HG02588 (cell line): ENCODE results near the gene MISFA.
"Not testable (repeated sequence)": the region's sequence is repeated elsewhere in the genome, so short reads cannot be mapped to it uniquely, and the experiment has no call there.

Experiments used
- ATAC-seq: cut with Tn5 transposase; IDR thresholded peaks from one replicate; pipeline ENCODE4 v1.9.1; 2021; ENCODE audit warnings: mild to moderate bottlenecking, moderate library complexity; ENCODE audit not compliant: unreplicated experiment

MISFA gene

DNA sequence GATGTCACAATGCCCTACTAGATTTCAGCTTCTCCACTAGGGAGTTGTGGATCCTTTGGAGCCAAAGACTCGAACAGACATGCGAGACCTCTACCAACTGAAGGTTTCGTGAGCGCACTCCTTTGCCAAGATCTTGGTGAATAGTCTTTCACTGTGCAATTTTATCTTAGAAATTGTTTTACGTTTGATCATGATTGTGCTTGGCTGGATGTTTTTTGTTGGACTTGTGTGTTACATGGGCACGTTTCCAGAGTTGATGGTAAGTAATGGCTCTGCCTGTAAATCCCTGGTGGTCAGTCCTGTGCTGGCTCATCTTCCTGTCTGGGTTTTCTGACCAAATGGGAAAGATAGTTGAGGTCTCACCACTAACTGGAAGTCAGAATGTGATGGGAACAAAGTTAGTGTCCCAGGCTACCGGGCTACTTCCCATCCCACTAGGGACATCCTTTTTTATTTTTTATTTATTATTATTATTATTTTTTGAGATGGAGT lies at the start of gene MISFA:
TSS of gene MISFA (plus strand) at position 51 of the 492 bp plus-strand sequence. CDS start at position 191, 140 bp downstream.
- ATAC-seq = no peak

DNA sequence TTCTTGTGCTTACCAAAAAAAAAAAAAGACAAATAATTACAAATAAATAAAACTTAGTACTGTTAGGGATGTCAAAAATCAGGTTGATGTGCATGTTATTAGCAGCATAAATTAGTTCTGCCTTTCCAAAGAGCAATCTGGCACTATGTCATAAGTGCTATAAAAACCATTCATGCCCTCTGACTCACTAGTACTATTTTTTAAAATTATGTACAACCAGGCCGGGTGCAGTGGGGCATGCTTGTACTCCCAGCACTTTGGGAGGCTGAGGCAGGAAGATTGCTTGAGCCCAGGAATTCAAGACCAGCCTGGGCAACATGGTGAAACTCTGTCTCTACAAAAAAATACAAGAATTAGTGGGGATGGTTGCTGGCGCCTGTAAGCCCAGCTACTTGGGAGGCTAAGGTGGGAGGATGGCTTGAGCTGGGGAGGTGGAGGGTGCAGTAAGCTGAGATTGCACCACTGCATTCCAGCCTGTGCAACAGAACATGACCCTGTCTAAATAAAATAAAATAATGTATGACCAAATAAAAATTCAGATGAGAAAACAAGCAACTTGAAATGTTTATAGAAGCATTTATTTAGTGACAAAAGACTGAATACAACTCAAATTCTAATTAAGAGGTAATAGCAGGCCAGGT lies 36.4 kb upstream of the MISFA start:
- no peak for ATAC-seq

DNA sequence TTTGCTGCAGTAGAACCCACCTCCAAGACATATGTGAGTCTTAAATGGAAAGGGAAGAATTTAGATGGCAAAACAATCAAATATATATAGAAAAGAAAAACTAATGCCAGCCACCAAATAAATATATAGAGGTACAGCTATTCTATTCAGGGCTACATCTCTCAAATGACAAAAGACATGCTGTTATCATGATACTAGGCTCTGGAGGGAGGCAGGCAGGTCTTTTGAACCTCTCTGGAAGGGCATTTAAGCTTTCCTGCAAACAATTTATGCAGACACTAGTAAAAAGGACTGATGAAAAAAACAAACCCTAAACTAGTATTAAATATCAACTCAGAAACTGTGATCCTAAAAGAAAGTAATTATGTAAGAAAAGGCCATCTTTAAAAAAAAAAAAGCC lies 35.4 kb upstream of the MISFA start:
- no peak for ATAC-seq

DNA sequence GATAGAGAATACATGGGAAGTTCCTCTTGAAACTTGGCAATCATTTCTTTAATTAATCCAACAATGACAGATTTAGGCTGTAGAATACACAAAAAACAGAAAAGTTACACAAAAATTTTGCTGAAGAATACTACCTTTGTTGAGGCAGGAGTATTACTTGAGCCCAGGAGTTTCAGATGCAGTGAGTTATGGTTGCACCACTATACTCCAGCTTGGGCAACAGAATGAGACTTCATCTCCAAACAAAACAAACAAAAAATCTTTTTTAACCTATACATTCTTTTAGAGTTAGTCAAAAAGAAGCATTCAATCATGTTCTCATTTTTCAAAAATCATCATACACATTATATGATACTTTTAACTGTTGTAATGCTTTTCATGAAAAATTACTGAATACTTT lies 33.2 kb upstream of the MISFA start:
- ATAC-seq = no peak

DNA sequence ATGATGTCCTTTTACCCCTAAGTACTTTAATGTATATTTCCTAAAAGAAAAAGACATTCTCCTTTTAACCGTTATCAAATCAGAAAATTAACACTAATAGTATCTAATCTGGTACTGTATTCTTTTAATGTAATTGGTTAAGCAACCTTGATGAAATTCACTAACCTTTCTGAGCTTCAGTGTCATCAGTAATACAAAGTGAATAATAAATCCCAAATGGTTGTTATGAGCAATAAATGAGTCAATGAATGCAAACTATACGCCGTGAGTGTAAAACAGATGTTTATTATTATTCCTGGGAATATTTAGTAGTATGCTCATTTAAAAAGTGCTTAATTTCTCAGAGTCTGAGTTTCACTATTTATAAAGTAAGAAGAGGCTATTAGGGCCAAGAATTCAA lies 32.5 kb upstream of the MISFA start:
- no peak for ATAC-seq

DNA sequence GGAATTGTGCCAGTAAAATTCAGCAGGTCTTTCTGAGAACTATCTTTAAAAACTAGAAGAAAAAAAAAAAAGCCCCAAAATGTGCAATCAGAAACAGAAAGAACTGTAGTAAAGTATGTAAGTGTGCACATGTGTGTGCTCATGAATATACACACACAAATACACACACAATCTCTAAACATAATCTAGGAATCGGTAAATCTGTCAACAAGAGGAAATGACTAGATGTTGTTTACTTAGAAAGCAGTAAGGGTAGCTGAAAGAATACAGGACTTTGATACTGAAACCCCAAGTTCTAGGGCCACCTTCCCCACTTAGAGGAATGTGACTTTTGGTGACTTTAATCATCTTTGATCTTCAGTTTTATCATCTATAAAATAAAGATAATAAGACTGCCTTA lies 24.2 kb upstream of the MISFA start:
- no peak for ATAC-seq

DNA sequence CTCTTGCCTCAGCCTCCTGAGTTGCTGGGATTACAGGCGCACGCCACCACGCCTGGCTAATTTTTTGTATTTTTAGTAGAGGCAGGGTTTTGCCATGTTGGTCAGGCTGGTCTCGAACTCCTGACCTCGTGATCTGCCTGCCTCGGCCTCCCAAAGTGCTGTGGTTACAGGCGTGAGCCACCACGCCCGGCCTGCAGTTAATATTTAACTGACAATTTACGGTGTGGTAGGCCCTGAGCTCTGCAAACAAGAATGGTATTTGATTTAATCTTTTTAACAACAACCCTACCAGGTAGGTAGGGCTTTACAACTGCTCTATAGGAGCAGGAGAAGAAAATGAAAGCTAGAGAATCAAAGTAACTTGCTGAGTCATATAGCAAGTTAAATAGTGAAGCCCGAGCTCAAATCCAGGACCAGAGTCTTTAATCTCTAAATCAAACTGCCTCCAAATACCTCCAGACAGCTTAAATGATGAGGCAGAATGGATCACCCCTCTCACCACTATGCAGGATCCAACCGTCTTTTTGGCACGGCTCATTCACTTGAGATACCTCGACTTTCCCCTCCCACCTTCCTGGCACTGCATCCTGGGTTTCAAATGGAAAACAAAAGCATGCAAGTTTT lies 20.5 kb upstream of the MISFA start:
- ATAC-seq = peak; percentile 55

DNA sequence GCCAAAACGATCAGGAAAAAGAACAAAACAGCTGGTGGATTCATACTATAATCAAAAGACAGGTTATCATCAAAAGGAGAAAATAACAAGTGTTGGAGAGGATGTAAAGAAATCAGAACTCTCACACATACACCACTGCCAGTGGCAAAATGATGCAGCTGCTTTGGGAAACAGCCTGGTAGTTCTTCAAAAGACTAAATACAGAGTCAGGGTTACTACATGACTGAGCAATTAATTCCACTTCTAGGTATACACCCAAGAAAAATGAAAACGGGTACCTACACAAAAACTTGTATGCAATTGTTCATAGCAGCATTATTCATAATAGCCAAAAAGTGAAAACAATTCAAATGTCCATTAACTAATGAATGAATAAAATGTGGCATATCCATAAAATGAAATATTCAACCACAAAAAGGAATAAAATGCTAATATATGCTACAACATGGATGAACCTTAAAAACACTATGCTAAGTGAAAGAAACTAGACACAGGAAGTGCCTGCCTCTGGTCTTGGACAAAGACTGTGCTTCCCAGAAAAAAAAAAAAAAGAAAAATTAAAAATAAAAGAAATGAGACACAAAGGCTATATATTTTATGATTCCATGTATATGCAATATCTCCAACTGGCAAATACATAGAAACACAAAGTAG lies 19.3 kb upstream of the MISFA start:
- no peak for ATAC-seq

DNA sequence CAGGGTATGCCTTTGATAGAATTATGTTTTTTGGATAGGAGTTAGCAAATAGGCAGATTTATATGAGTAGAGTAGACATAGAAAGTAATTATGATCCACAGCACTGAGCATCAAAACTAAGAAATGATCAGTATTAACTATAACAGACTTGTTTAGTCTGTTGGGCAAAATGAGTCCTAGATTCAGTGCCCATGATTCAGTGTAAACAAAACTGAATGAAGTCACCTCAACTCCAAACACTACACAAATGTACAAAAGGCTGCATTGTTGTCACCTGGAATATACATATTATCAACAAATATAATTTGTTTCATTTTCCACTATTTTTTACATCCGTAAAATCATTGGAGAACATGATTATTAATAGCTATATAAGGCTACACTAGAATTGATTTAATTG lies 17.8 kb upstream of the MISFA start:
- no peak for ATAC-seq

DNA sequence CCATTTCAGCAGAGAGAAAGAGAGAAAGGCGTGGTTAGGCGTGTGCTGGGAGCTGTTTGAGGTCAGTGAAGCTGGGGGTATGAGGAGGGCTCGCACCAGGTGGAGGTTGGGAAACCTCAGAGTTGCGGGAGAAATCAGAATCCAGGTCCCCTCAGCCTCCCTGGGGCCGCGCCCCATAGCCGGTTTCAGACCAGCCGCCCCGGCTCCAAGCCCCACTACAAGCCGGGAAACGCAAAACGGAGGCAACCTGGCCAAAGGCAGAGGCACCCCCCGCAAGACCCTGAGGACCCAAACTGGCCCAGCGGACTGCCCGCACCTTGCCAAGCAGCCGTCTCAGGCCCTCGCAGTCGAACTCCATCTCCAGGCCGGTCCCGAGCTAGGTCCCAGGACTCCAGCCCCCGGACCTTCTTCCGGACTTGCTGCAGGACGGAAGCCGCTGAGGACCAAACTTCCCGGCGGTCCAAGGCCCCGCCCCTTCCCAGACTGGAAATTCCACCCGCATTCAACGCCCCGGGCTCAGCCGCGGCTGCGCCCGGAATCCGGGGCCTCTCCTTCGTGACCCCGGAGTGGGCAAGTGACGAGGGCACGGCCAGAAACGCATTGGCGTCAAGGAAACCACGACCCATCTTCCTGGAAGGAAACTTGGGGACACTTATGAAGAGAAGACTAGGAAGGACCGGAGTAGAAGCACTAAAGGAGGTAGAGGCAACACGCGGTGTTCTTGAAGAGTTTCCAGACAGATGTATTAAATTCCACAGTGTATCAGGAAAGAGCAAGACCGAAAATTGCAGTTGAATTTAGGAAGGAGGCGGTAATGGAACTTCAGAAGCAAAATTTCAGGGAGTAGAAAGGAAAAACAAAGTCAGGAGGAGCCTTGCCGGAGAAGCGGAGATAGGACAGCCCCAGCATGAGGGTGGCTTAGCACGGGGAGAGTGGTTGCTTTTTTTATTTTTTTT lies 11.0 kb upstream of the MISFA start, which contains the start of gene UEVLD:
TSS of gene UEVLD (minus strand) at position 438 of the 956 bp plus-strand sequence. CDS start at position 358, 80 bp downstream.
- peak; percentile 76 for ATAC-seq

DNA sequence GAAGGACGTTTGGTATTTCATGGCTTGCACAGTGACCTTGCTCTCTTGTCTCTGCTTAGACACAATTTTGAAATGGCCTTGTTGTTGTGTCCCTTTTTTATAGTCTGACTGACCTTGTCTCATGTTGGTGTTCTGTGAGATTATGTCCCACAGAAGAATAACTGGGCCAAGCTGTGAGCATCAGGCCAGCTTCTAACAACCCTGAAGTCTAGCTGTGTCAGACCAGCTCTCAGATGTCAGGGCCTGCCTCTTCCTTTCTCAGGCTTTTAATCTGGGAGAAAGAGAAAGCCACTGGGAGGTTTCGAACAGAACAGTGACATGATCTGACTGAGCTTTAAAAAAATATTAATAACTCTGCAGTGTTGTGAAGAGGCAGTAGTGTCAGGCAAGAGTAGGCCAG lies 9.0 kb upstream of the MISFA start:
- ATAC-seq = no peak

DNA sequence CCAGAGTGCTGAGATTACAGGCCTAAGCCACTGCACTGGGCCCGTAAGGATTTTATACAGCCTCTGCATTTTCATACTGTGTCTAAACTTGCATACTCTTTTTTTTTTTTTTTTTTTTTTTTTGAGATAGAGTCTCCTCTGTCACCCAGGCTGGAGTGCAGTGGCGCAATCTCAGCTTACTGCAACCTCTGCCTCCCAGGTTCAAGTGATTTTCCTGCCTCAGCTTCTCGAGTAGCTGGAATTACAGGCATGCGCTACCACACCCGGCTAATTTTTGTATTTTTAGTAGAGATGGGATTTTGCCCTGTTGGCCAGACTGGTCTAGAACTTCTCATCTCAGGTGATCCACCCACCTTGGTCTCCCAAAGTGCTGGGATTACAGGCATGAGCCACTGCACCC lies 5.5 kb upstream of the MISFA start:
- ATAC-seq = not testable (repeated sequence)

DNA sequence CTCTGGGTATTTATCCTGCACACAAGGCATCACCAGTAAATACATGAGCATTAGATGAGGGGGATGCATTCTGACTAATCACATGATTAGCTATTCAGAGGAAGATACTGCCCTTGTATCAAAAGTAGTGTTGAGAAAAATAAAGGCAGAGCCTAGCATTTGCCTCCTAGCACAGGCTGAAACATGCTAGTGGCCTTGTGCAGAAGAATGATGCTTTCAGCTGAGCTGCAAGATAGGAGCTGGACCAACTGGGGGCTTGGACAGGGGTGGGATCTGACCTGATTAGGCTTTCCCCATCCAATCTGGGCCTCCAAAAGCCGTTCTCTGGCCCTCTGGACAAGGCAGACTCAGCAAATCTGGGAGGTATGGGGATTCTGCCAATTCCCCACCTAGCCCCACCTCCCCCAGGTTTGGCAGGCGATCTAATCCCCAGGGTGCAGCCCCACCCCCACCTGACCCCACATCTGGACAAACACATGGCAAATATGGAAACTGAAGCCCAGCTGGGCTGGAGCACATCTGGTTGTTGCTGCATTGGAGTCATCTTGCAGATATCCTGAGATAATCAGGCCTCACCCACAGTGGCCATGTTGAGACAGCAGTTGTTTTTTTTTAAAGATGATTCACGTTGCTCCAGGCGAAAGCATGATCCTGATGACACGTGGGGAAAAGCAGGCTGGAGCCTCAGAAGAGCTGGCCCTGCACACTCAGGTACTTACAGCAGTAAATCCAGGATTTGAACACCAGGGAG lies 4.4 kb upstream of the MISFA start:
- no peak for ATAC-seq

DNA sequence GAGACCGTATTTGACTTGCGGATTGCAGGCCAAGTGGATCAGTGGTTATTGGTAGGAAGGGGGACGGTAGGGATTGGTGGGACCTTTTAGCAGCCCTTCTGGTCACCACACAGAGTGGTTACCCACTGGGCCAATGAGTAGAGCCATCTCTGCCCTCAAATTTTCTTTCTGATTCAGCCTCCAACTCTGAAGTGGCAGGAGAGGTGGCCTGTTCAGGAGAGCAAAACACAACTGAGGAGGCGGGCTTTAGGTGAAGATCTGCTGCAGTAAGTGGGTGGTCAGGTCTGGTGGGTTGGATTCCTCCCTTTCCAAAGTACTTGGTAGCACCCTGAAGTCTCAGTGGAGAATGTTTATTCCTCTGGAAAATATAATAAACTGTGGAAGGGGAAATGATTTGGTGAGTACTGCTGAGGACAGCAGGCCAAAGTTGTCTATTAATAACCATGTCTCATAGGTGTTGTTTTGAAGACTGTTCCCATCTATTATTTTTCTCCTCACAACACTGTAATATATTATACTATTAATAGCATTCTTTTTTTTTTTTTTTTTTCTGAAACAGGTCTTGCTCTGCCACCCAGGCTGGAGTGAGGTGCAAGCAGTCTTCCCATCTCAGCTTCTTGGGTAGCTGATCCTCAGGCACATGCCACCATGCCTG lies 1.5 kb downstream of the MISFA start:
- no peak for ATAC-seq

DNA sequence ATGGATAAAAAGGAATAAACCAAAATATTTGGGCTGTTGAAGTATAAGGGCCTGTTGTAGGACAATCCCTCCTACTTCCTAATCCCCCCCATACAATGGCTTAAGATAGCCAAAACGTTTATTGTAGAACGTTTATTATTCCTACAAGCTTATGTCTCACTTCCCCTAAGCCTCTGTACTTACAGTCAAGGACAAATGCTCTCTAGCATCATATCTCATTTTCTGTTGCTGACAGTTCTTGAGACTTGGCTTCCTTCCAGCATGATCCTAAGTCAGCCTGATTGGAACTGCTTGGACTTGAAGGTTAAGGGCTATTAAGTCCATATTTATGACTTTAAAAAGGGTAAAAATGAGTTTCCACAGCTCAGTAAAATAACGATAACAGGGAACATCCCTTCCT lies 8.8 kb downstream of the MISFA start:
- no peak for ATAC-seq

DNA sequence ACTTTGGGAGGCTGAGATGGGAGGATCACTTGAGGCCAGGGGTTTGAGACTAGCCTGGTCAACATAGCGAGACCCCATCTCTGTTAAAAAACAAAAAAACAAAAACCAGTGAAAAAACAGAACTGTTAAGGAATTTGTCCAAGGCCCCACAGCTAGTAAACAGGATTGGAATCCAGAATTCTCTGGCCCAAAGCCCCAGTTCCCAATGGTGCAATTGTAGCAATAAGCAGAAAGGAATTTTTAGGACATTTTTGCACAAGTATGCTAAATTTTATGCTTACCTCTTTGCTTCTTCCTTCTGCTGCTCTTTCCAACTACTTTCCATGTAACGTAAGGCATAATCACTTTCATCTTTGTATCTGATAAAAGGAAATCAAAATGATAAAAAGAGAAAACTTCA lies 11.6 kb downstream of the MISFA start:
- ATAC-seq = no peak

DNA sequence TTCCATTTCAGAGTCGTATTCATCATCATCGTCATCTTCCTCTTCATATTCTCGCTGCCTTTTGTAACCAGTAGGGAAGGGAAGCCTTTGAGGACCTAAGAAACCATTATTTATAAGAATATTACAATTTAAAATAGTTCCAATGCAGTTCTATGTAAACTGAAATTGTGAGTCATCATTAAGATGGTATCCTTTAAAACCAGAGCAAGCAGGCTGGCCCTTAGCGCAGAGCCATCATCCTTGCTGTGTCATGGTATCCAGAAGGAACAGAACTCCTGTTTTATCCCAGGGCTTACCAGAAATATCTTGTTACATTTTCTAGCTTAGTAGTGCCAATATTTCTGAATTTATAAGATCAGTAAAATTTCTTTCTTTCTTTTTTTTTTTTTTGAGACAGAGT lies 12.8 kb downstream of the MISFA start:
- ATAC-seq = no peak

DNA sequence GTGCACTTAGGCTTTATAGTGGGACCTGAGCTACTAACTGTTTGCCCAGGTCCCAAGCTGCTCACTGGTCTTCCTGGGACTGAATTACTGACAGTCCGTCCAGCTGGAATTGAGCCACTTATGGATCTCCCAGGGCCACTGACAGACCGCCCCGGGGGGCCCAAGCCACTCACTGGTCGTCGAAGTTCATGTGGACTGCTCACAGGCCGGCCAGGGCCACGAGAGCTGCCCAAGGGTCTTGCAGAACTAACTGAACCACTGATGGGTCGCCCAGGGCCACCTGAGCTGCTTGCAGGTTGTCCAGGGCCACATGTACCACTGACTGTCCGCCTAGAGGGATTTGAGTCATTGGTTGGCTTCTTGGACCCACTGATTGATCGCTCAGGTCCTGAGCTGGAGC lies 15.1 kb downstream of the MISFA start:
- no peak for ATAC-seq

DNA sequence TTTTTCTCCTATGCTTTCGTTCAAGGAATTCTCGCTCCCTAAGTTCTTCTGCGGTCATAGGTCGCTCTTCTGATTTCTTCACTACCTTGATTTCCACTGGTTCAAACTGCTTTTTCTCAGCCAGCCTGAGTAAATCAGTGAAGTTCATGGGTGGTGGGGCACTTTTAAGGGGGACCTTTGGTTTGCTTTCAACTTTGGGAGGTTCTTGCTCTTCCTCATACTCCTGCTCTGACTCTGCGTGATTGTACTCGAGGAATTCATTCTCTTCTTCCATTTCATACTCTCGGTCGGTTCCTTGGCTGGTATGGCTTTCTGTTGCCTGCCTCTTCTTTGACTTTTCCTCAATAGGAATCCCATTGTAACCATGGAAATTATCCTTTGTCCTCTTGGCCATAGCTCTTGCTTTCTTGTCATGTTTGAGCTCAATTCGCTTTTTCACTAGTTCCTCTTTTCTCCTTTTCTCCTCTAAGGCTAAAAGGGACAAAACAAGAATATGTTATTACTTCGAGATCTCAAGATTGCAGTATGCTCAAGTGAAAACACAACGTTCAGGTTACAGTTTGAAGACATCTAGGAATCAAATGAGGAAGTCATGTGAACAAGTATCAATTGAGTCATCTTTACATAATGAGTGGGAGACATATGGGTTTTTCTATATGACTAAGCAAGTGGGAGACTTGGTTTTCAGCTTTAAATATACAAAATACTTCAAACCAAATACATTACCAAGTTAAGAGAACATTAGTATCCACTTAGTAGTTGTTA lies 16.2 kb downstream of the MISFA start:
- peak; percentile 91 for ATAC-seq
